Lower leg skin (tissue), 3 donors: ENCODE measurements around the gene FILIP1.

Source experiments
- POLR2A ChIP-seq, 2 donors: fragments of 450-650 bp; IDR thresholded peaks; one replicate each; pipeline ENCODE4 v1.6.1; 2016 to 2017; ENCODE audit warnings: antibody characterized with exemption in 2 of 2, mild to moderate bottlenecking in 1 of 2, moderate library complexity in 1 of 2
- TF ChIP-seq, protein P1 (sequence below), 3 donors: fragments of 450-650 bp; IDR thresholded peaks; one replicate each; pipeline ENCODE4 v1.5.1; 2016; ENCODE audit warnings: antibody characterized with exemption in 3 of 3, mild to moderate bottlenecking in 3 of 3, moderate library complexity in 2 of 3

DNA sequence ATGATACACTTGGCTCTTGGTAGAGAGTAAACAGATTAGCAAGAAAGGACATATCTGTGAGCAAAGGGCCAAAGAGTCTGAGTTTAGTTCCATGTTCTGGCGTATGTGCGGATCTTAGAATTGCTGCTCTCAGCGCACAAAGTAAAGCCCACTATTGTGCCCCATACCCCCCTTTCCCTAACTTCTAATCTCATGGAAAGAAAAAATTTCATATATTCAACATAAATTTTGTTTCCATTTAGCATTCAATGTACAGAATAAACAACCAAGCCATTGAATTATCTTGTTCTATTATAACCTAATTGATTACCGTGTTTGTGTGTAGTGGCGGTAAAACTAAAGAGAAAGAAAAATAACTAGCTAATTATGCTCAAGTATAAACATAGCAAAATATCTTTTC, 30.5 kb downstream of the FILIP1 start:
- no peak for TF ChIP-seq POLR2A (IDR thresholded peaks at IDR 0.05)
- TF ChIP-seq, protein P1, sequence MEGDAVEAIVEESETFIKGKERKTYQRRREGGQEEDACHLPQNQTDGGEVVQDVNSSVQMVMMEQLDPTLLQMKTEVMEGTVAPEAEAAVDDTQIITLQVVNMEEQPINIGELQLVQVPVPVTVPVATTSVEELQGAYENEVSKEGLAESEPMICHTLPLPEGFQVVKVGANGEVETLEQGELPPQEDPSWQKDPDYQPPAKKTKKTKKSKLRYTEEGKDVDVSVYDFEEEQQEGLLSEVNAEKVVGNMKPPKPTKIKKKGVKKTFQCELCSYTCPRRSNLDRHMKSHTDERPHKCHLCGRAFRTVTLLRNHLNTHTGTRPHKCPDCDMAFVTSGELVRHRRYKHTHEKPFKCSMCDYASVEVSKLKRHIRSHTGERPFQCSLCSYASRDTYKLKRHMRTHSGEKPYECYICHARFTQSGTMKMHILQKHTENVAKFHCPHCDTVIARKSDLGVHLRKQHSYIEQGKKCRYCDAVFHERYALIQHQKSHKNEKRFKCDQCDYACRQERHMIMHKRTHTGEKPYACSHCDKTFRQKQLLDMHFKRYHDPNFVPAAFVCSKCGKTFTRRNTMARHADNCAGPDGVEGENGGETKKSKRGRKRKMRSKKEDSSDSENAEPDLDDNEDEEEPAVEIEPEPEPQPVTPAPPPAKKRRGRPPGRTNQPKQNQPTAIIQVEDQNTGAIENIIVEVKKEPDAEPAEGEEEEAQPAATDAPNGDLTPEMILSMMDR (IDR thresholded peaks at IDR 0.05) = no peak
